HUES6 (cell line): Measurements from ENCODE around the gene C5AR2.
"Not testable (repeated sequence)": the region's sequence is repeated elsewhere in the genome, so short reads cannot be mapped to it uniquely, and the experiment has no call there.

Experiments used
- H3K27ac ChIP-seq: 2 replicates; pipeline ENCODE4 v1.7.0; 2013; ENCODE audit warnings: low read depth, mild to moderate bottlenecking, low read length, inconsistent platforms
- H3K27me3 ChIP-seq: 2 replicates; pipeline ENCODE4 v1.6.1; 2013; ENCODE audit warnings: low read length; ENCODE audit not compliant: control insufficient read depth, insufficient read depth
- H3K36me3 ChIP-seq: 2 replicates; pipeline ENCODE4 v1.6.1; 2013; ENCODE audit warnings: low read length; ENCODE audit not compliant: control insufficient read depth, insufficient read depth
- H3K4me1 ChIP-seq: 2 replicates; pipeline ENCODE4 v1.6.1; 2013; ENCODE audit warnings: low read length; ENCODE audit not compliant: control insufficient read depth, insufficient read depth
- H3K4me3 ChIP-seq: 2 replicates; pipeline ENCODE4 v1.5.1; 2013; ENCODE audit warnings: low read depth, low read length
- H3K9ac ChIP-seq: one replicate; pipeline ENCODE4 v1.6.1; 2013; ENCODE audit warnings: mild to moderate bottlenecking, low read length
- H3K9me3 ChIP-seq: 2 replicates; pipeline ENCODE4 v1.6.1; 2013; ENCODE audit warnings: low read depth, low read length; ENCODE audit not compliant: control insufficient read depth, insufficient read depth

C5AR2 gene

DNA sequence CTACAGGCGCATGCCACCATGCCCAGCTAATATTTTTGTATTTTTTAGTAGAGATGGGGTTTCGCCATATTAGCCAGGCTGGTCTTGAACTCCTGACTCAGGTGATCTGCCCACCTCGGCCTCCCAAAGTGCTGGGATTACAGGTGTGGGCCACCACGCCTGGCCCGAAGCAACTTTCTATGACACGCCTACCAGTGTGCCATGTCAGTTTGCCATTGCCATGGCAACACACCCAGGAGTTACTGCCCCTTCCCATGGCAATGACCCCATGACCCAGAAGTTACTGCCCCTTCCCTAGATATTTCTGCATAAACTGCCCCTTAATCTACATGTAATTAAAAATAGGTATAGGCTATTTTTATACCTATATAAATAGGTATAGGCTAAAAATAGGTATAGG lies 14.0 kb downstream of the C5AR2 start:
- not testable (repeated sequence) for H3K27me3 ChIP-seq, H3K4me1 ChIP-seq, H3K27ac ChIP-seq, H3K4me3 ChIP-seq, H3K9ac ChIP-seq, H3K36me3 ChIP-seq, H3K9me3 ChIP-seq

DNA sequence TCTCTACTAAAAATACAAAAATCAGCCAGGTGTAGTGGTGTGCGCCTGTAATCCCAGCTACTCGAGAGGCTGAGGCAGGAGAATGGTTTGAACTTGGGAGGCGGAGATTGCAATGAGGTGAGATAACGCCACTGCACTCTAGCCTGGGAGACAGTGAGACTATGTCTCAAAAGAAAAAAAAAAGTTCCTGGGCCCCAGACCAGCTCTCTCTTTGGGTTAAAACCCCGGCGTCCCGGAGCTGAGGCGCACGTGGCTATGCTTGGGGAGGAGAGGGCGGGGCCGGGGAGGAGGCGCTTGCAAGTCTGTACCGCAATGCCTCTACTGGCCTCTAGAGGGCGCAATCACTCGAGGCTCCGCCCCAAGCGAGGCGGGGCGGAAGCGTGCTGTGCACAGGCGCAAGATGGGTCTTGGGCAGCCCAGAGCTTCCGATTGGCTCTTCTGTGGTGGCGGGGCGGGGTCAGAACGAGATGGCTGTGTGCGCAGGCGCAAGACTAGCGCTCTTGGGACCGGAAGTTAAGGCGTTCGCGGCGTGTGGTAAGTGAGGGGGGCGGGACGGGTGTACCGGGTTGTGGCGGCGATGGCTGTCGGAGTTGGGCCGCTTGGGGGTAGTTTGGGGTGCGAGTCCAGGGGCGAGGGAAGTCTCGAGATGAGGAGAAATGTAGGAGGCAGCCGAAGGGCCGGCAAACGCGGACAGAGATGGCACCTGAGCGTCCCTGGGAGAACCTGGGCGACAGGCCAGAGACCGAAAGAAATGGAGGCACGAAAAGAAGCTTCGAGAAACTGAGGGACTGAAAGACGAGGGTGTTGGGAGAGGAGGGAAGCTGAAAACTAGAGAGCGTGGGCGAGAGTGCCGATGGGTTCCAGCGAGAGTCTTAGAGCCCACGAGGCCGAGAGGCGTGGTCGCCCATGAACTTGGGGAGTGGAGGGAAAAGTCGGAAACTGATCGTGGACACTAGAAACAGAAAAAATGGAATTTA lies 17.1 kb downstream of the C5AR2 start, which contains the start of gene DHX34:
DHX34 (plus strand) TSS at position 497 of the 977 bp plus-strand sequence. CDS start 3,716 bp downstream, outside the sequence.
- H3K9me3 ChIP-seq = no peaks in the 10 kb centered on the region
- peak within 1 kb of the TSS; percentile 20; the same call in 1 of the 2 replicates for H3K27ac ChIP-seq
- peaks cover 25% of the 10 kb centered on the region for H3K36me3 ChIP-seq
- H3K27me3 ChIP-seq = no peaks in the 10 kb centered on the region; the same call in 1 of the 2 replicates
- H3K9ac ChIP-seq = peak within 1 kb of the TSS; percentile 92
- peaks cover 12% of the 10 kb centered on the region; the same call in 1 of the 2 replicates for H3K4me1 ChIP-seq
- peak within 1 kb of the TSS; percentile 95 for H3K4me3 ChIP-seq

DNA sequence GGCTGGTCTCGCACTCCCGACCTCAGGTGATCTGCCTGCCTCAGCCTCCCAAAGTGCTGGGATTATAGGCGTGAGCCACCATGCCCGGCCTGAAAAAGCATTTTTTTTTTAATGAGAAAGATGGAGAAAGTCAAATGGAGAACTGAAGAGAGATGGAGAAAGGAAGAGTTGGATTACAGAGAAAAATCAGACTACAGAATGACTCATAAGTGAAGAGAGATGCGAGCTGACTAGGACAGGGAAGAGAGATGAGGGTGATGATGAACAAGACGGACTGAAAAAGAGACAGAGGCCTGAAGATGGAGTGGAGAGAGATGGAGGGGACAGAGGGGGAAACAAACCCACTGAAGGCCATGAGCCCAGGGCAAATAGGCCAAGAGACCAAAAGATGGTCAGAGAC lies 18.7 kb downstream of the C5AR2 start:
- Histone ChIP-seq H3K27ac (no peak overlapping the region), H3K9me3 (no peaks in the 10 kb centered on the region), H3K9ac (no peak overlapping the region), H3K36me3 (peaks cover 38% of the 10 kb centered on the region), H3K4me1 (peaks cover 12% of the 10 kb centered on the region; the same call in 1 of the 2 replicates), H3K4me3 (peak overlapping the region; percentile 24; the same call in 1 of the 2 replicates), H3K27me3 (no peaks in the 10 kb centered on the region; the same call in 1 of the 2 replicates)

DNA sequence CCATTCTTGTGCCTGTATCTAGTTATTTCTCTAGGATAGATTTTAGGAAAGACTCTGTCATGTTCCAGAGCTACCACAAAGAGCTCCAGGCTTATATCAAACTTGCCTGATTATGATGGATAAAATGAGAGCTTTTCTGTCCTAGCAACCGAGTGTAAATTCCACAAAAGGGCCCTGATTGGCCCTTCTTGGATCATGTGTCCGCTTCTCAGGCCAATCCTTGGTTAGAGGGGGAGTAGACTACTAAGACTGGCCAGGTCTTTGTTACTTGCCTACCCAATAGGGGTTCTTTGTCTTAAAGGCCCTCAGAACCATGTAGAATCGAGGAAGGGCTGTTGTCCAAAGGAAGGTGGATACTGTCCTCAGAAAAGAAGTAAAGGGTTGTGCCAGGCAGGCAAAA lies 19.6 kb downstream of the C5AR2 start:
- H3K4me3 ChIP-seq = no peak overlapping the region
- no peak overlapping the region for H3K27ac ChIP-seq
- H3K27me3 ChIP-seq = no peaks in the 10 kb centered on the region; the same call in 1 of the 2 replicates
- H3K9ac ChIP-seq = no peak overlapping the region
- no peaks in the 10 kb centered on the region for H3K9me3 ChIP-seq
- H3K36me3 ChIP-seq = peaks cover 47% of the 10 kb centered on the region
- peaks cover 12% of the 10 kb centered on the region; the same call in 1 of the 2 replicates for H3K4me1 ChIP-seq

DNA sequence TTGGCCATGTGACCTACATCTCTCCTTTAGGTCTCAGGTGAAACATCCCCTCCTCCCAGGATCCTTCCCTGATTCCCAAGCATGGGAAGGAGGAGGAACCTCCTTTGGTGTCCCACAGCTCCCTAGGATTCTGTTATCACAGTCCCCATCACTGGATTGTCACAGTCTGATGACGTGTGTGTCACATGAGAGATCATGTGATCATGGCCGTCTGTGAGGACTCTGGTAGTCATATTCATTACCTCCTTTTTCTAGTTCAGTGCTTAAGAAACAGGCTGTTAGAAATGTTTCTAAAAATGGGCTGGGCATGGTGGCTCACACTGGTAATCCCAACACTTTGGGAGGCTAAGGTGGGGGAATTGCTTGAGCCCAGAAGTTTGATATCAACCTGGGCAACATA lies 20.1 kb downstream of the C5AR2 start:
- Histone ChIP-seq H3K4me1 (peaks cover 12% of the 10 kb centered on the region; the same call in 1 of the 2 replicates), H3K4me3 (no peak overlapping the region), H3K27ac (no peak overlapping the region), H3K36me3 (peaks cover 53% of the 10 kb centered on the region), H3K27me3 (no peaks in the 10 kb centered on the region; the same call in 1 of the 2 replicates), H3K9me3 (no peaks in the 10 kb centered on the region), H3K9ac (no peak overlapping the region)

DNA sequence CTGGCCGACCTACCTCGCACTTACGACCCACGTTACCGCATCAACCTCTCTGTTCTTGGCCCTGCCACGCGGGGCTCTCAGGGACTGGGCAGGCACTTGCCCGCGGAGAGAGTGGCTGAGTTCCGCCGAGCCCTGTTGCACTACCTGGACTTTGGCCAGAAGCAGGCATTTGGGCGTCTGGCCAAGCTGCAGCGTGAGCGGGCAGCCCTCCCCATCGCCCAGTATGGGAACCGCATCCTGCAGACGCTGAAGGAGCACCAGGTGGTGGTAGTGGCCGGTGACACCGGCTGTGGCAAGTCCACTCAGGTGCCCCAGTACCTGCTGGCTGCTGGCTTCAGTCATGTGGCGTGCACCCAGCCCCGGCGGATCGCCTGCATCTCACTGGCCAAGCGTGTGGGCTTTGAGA lies 21.3 kb downstream of the C5AR2 start:
- no peak overlapping the region for H3K27ac ChIP-seq
- no peaks in the 10 kb centered on the region for H3K9me3 ChIP-seq
- H3K27me3 ChIP-seq = no peaks in the 10 kb centered on the region; the same call in 1 of the 2 replicates
- H3K4me1 ChIP-seq = peaks cover 12% of the 10 kb centered on the region; the same call in 1 of the 2 replicates
- H3K36me3 ChIP-seq = peaks cover 65% of the 10 kb centered on the region
- H3K9ac ChIP-seq = no peak overlapping the region
- H3K4me3 ChIP-seq = no peak overlapping the region

DNA sequence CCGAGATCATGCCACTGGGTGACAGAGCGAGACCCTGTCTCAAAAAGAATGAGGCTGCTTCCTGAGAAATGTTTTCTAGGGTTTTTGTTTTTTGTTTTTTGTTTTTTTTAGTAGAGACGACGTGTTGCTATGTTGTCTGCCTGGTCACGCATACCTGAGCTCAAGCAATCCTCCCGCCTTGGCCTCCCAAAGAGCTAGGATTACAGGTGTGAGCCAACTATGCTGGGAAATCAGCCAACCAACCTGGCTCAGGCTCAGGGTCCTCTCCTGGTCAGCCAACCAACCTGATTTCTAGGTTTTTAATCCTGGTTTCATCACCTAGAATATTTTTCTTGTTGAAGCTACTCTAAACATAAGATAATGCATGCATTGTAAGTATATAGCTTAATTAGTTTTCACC lies 24.9 kb downstream of the C5AR2 start:
- Histone ChIP-seq H3K9ac (no peak overlapping the region), H3K4me3 (no peak overlapping the region), H3K9me3 (no peaks in the 10 kb centered on the region), H3K36me3 (peaks cover 98% of the 10 kb centered on the region), H3K27me3 (no peaks in the 10 kb centered on the region), H3K27ac (no peak overlapping the region), H3K4me1 (0 out of 2 replicates have a peak, but pooled peaks cover under 1% of the 10 kb centered on the region)

DNA sequence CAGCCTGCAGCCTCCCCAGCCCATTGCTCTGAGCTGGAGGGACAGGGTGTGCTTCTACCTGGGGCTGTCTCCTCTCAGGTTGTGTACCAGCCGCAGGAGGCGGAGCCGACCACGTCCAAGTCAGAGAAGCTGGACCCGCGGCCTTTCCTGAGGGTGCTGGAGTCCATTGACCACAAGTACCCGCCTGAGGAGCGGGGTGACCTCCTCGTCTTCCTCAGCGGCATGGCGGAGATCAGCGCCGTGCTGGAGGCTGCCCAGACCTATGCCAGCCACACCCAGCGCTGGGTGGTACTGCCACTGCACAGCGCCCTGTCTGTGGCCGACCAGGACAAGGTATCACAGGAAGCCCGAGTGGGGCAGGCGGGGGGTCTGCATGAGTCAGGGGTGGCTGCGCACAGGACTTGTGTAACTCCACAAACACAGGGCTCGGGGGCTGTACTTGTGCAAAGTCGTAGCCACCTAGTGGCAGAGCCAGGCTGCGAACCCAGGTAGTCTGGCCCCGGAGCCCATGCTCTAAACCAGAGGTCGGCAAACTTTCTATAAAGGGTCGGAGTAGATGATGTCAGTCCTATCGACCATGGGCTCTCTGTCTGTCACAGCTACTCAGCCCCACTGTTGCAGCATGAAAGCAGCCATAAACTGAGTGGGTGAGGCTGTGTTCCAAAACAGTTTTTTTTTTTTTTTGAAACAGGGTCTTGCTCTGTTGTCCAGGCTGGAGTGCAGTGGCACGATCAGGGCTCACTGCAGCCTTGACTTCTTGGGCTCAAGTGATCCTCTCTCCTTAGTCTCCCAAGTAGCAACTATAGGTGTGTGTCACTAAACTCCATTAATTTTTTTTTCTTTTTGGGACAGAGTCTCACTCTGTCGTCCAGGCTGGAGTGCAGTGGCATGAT lies 26.1 kb downstream of the C5AR2 start:
- Histone ChIP-seq H3K9me3 (no peaks in the 10 kb centered on the region), H3K9ac (no peak overlapping the region), H3K36me3 (peaks cover 98% of the 10 kb centered on the region)

DNA sequence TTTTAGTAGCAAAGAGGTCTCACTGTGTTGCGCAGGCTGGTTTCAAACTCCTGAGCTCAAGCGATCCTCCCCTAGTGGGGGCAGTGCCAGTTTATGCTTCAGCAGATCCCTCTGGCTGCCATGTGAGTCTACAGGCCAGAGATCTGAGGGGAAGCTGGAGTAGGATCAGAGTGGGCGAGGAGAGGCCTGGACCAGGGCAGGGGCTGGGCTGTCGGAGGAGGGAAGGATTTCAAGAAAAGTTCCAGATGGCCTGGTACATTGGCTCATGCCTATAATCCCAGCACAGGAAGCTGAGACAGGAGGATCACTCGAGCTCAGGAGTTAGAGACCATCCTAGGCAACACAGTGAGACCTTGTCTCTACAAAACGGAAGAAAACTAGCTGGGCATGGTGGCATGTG lies 27.0 kb downstream of the C5AR2 start:
- peaks cover 97% of the 10 kb centered on the region for H3K36me3 ChIP-seq
- H3K9ac ChIP-seq = no peak overlapping the region

More for the DNA sequence above, 26.1 kb downstream of the C5AR2 start:
- no peak overlapping the region for H3K4me3 ChIP-seq
- H3K4me1 ChIP-seq = no peaks in the 10 kb centered on the region
- no peak overlapping the region for H3K27ac ChIP-seq
- no peaks in the 10 kb centered on the region for H3K27me3 ChIP-seq

DNA sequence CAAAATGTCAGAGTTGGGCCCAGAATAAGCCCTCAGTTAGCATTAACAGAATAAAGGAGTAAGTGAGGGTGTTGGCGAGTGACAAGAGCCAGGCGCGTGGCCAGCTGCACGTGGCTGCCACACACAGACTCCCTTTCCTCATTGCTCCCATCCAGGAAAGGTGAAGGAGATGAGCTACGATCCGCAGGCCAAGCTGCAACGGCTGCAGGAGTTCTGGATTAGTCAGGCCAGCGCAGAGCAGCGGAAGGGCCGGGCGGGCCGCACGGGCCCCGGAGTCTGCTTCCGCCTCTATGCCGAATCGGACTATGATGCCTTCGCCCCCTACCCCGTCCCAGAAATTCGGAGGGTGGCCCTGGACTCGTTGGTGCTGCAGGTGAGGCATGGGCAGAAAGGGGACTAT lies 30.3 kb downstream of the C5AR2 start:
- H3K4me1 ChIP-seq = no peaks in the 10 kb centered on the region
- H3K27ac ChIP-seq = no peak overlapping the region
- no peaks in the 10 kb centered on the region for H3K27me3 ChIP-seq
- no peak overlapping the region for H3K4me3 ChIP-seq
- peaks cover 94% of the 10 kb centered on the region for H3K36me3 ChIP-seq
- no peaks in the 10 kb centered on the region for H3K9me3 ChIP-seq
- no peak overlapping the region for H3K9ac ChIP-seq

More for the DNA sequence above, 27.0 kb downstream of the C5AR2 start:
- Histone ChIP-seq H3K9me3 (no peaks in the 10 kb centered on the region), H3K4me3 (no peak overlapping the region), H3K4me1 (no peaks in the 10 kb centered on the region), H3K27me3 (no peaks in the 10 kb centered on the region), H3K27ac (0 out of 2 replicates have a peak overlapping the region, but pooled peaks have one; percentile 23)
